Lung (tissue), 12 donors: ENCODE measurements around the gene AMER3. TPM values are rescaled to one million over a fixed set of nuclear protein-coding genes. Genes with fewer than 3 reads are reported as not detected.

Experiments used
- ATAC-seq: fragments of 200-7000 bp; cut with Tn5 transposase; one replicate; pipeline ENCODE4 v1.9.1; 2020; ENCODE audit warnings: moderate number of reproducible peaks; ENCODE audit not compliant: insufficient read depth, low FRiP score
- DNase-seq, 3 donors: peaks; one replicate each; pipeline ENCODE4 v3.0.0-alpha.2; 2013 to 2017
- H3K27ac ChIP-seq, 2 donors: one replicate each; pipeline ENCODE4 v1.5.1; 2013; ENCODE audit warnings: mild to moderate bottlenecking in 2 of 2, moderate library complexity in 2 of 2, control low read depth in 1 of 2, inconsistent platforms in 1 of 2, low read depth in 1 of 2, low read length in 1 of 2
- H3K27me3 ChIP-seq, 3 donors: one replicate each; pipeline ENCODE4 v1.5.1; 2013; ENCODE audit warnings: low read length in 2 of 3; ENCODE audit not compliant: control insufficient read depth in 3 of 3, insufficient read depth in 3 of 3
- H3K36me3 ChIP-seq, 4 donors: one replicate each; pipeline ENCODE4 v1.5.1; 2013; ENCODE audit warnings: low read length in 4 of 4, mild to moderate bottlenecking in 1 of 4, moderate library complexity in 1 of 4; ENCODE audit not compliant: control insufficient read depth in 4 of 4, insufficient read depth in 4 of 4
- H3K4me1 ChIP-seq, 5 donors: one replicate each; pipeline ENCODE4 v1.5.1; 2013; ENCODE audit warnings: low read length in 5 of 5, mild to moderate bottlenecking in 2 of 5, moderate library complexity in 1 of 5; ENCODE audit not compliant: control insufficient read depth in 5 of 5, insufficient read depth in 5 of 5
- H3K4me3 ChIP-seq: one replicate; pipeline ENCODE4 v1.5.1; 2013; ENCODE audit warnings: mild to moderate bottlenecking, control low read depth, moderate library complexity
- H3K9ac ChIP-seq, 2 donors: one replicate each; pipeline ENCODE4 v1.5.1; 2013; ENCODE audit warnings: low read length in 2 of 2, control low read depth in 1 of 2; ENCODE audit not compliant: insufficient read depth in 1 of 2
- H3K9me3 ChIP-seq, 4 donors: one replicate each; pipeline ENCODE4 v1.5.1; 2013; ENCODE audit warnings: low read length in 3 of 4, mild to moderate bottlenecking in 1 of 4, moderate library complexity in 1 of 4; ENCODE audit not compliant: control insufficient read depth in 4 of 4, insufficient read depth in 3 of 4
- WGBS, 2 donors: extraction: QIAGEN DNeasy Blood & Tissue Kit; methylation state at CpG; one replicate each; pipeline ENCODE4 v1.1.7; 2013; 5-methylcytosine and 5-hydroxymethylcytosine counted together
- polyA plus RNA-seq, 2 donors: library from polyadenylated mRNA; stranded (reverse); fragments of 200-250 nt; gene quantifications; one replicate each; pipeline ENCODE4 v1.2.1, GENCODE V29; 2013
- total RNA-seq, 2 donors: library from RNA; depleted of rRNA in 1 of 2; stranded (reverse); fragments of >200 nt in 1 of 2; gene quantifications; one replicate each; pipeline ENCODE4 v1.2.1, GENCODE V29; 2014 to 2021
- TF ChIP-seq, protein P1 (sequence below): IDR thresholded peaks from 2 replicates; pipeline ENCODE4 v1.5.1; 2012; ENCODE audit warnings: mild to moderate bottlenecking; ENCODE audit errors: control extremely low read depth, extremely low read depth
- donor health status: control.
- donor health status: control.
- donor health status: Bipolar disorder and iron deficiency.
- donor health status: healthy.
- donor health status: DM: yes; HTN: yes; CAD: no.

AMER3 gene
- total and polyA plus RNA-seq, 4 donors, result 0.09 to 0.74 TPM; not detected in 2

GRCh38 chr2:130735200-130735599 is 20.1 kb upstream of the AMER3 start:
- 92 to 98% methylated on average over 3 of the region's 3 CpGs for WGBS, 2 donors
- no peak for ATAC-seq

GRCh38 chr2:130736487-130736886 is 18.9 kb upstream of the AMER3 start:
- no peak overlapping the region for H3K27ac ChIP-seq
- H3K9me3 ChIP-seq, result peaks cover 0 to 5% (median under 1%) of the 10 kb centered on the region in 4 donors
- ATAC-seq (no peak), DNase-seq (no peak)
- H3K27me3 ChIP-seq, result no peaks in the 10 kb centered on the region
- 82 to 84% methylated on average over 6 of the region's 6 CpGs for WGBS, 2 donors
- H3K36me3 ChIP-seq, result no peaks in the 10 kb centered on the region
- no peak overlapping the region for H3K9ac ChIP-seq
- no peaks in the 10 kb centered on the region for H3K4me1 ChIP-seq
- TF ChIP-seq, protein P1, sequence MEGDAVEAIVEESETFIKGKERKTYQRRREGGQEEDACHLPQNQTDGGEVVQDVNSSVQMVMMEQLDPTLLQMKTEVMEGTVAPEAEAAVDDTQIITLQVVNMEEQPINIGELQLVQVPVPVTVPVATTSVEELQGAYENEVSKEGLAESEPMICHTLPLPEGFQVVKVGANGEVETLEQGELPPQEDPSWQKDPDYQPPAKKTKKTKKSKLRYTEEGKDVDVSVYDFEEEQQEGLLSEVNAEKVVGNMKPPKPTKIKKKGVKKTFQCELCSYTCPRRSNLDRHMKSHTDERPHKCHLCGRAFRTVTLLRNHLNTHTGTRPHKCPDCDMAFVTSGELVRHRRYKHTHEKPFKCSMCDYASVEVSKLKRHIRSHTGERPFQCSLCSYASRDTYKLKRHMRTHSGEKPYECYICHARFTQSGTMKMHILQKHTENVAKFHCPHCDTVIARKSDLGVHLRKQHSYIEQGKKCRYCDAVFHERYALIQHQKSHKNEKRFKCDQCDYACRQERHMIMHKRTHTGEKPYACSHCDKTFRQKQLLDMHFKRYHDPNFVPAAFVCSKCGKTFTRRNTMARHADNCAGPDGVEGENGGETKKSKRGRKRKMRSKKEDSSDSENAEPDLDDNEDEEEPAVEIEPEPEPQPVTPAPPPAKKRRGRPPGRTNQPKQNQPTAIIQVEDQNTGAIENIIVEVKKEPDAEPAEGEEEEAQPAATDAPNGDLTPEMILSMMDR, result no peak
- no peak overlapping the region for H3K4me3 ChIP-seq

More at GRCh38 chr2:130735200-130735599, 20.1 kb upstream of the AMER3 start:
- Histone ChIP-seq H3K4me3 (no peak overlapping the region), H3K9ac (no peak overlapping the region), H3K36me3 (no peaks in the 10 kb centered on the region), H3K9me3 (peaks cover 0 to 5% (median under 1%) of the 10 kb centered on the region in 4 donors), H3K27ac (no peak overlapping the region), H3K27me3 (no peaks in the 10 kb centered on the region), H3K4me1 (no peaks in the 10 kb centered on the region)
- TF ChIP-seq, protein P1, result no peak
- DNase-seq, result no peak

- TF ChIP-seq, protein P1, result no peak
- H3K36me3 ChIP-seq, result no peaks in the 10 kb centered on the region
- peaks cover 0 to 5% (median under 1%) of the 10 kb centered on the region in 4 donors for H3K9me3 ChIP-seq
- no peaks in the 10 kb centered on the region for H3K27me3 ChIP-seq
- H3K9ac ChIP-seq, result no peak overlapping the region
- no peak overlapping the region for H3K27ac ChIP-seq
- no peaks in the 10 kb centered on the region for H3K4me1 ChIP-seq
- H3K4me3 ChIP-seq, result no peak overlapping the region
- no peak for DNase-seq
- WGBS, 2 donors, result 89 to 90% methylated on average over 14 of the region's 14 CpGs
- no peak for ATAC-seq
Observed at GRCh38 chr2:130737592-130737991, 17.7 kb upstream of the AMER3 start.

GRCh38 chr2:130740671-130741070 is 14.7 kb upstream of the AMER3 start:
- H3K4me1 ChIP-seq, result no peaks in the 10 kb centered on the region
- ATAC-seq, result no peak
- H3K36me3 ChIP-seq, result no peaks in the 10 kb centered on the region
- whole genome bisulfite sequencing, 2 donors, result 72 to 75% methylated on average over 12 of the region's 12 CpGs
- peaks cover 0 to 6% (median 0%) of the 10 kb centered on the region in 3 donors for H3K27me3 ChIP-seq
- DNase-seq, result no peak
- H3K9me3 ChIP-seq, result peaks cover 0 to 10% (median 0%) of the 10 kb centered on the region in 4 donors
- H3K4me3 ChIP-seq, result no peak overlapping the region
- H3K9ac ChIP-seq, result no peak overlapping the region
- H3K27ac ChIP-seq, result no peak overlapping the region
- TF ChIP-seq, protein P1, result no peak
